Effector CD4-positive, alpha-beta T cell (primary cell): ENCODE data around the gene RYR1.

Experiments
- DNase-seq: peaks from one replicate; pipeline ENCODE4 v3.0.0-alpha.2; 2020

RYR1 gene

DNA sequence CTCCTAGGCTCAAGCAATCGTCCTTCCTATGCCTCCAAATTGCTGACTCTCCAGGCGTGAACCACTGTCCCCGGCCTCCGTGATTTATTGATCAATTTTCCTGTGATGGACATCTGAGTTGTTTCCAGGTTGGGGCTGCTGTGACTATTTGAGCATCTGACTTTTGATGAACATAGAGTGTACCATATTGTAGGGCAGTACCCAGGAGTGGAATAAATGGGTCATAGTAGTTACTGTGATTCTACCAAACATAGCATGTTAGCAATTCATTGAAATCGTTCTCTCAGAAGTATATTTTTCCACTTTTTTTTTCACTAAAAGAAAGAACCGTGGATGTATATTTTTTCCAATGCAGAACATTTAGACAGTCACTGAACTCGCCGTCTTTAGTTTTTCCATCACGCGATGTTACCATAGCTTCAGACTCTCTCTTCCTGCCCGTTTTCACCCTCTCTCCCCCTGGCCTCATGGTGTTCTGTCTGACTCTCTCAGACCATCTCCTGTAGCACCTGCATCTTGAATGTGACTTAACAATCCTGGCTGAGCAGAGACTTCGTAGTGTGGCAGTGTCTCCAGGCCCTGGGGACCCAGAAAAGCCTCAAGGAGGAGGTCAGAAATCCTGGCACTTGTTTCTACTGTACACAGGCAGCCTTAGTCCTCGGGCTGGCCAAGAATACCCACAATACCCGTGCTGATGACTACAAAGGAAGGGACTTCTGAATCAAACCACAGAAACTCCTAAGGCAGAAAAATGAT is 4.3 kb upstream of the RYR1 start:
- no peak for DNase-seq

DNA sequence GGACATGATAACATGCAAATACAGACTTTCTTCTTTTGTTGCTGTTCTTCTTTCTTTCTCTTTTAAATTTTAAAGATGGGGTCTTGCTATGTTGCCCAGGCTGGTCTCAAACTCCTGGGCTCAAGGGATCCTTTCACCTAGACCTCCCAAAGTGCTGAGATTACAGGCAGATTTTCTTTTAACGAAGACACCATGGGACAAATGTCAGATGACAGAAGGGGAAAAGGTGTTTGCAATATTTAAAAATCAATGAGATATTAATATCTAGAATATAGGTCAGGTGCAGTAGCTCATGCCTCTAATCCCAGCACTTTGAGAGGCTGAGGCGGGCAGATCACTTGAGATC is 3.7 kb upstream of the RYR1 start:
- no peak for DNase-seq

DNA sequence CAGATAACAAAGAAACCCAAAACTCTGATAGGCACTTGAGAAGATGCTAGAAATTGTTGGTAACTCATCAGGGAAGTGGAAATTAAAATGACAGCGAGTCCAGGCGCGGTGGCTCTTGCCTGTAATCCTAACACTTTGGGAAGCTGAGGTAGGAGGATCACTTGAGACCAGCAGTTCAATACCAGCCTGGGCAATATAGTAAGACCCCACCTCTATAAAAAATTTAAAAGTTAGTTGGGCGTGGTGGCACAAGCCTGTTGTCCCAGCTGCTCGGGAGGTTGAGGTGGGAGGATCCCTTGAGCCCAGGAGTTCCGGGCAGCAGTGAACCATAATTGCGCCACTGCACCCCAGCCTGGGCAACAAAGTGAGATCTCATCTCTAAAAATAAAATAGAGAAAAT is 2.6 kb upstream of the RYR1 start:
- DNase-seq = no peak

DNA sequence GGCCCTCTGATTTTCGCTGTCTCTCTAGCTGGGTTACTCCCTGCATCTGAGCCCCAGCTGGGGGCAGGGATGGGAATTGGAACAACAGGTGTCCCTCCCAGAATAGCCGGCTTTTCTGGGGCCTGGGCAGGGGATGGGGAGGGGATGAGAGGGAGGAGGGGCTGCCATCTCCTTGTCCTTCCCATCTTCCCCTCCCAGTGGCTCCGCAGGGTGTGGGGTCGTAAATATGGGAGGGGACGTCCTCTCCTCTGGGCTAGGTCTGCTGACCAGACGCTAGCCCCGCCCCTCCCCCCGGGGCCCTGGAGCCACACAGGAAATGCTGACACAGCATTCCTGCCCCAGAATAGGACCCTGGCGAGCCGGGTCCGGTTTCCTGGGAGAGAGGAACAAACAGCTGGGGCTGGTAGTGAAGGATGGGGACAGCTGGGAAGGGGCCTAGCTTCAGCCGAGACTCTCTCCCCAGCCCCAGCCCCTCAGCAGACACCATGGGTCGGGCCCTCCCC is 1.1 kb downstream of the RYR1 start:
- DNase-seq = no peak

DNA sequence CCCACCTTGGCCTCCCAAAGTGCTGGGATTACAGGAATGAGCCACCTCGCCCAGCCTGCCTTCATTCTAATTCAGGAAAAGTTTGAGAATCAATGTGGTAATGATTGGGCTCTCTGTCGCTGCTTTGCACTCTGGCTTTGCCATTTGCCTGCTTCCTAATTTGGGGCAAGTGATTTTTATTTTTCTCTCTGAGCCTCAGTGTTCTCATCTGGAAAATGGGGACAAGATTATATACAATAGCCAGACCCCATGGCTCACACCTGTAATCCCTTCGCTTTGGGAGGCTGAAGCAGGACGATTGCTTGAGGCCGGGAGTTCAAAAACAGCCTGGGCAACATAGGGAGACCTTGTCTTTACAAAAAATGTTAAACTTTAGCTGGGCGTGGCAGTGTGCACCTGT is 3.8 kb downstream of the RYR1 start:
- DNase-seq = no peak

DNA sequence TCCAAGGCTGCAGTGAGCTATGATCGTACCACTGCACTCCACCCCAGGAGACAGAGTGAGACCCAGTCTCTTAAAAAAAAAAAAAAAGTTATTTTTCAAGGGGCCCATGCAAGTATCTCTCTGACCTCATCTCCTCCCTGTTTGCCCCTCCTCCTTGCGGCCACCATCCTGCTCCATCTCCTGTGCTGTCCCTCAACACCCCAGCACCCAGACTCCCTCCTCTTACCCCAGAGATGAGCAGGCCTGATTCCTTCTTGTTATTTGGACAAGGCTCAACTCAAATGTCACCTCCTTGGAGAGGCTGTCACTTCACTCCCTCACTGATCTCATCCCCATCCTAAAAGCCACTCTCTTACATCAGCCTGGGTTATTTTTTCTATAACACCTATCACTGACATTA is 4.4 kb downstream of the RYR1 start:
- DNase-seq = no peak

DNA sequence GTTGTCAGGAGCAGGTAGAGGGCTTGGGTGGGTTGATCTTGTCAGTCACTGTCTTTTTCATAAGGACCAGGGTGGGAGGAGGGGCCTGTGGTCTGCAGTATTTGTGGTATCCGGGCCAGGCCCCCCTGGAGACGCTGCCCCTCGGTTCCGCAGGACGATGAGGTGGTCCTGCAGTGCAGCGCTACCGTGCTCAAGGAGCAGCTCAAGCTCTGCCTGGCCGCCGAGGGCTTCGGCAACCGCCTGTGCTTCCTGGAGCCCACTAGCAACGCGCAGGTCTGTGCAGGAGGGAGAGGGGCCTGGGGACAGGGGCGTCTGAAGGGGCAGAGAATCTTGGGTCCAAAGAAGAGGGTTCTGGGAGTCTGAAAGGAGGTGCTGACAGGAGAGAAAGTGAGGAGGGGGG is 7.1 kb downstream of the RYR1 start:
- DNase-seq = no peak

DNA sequence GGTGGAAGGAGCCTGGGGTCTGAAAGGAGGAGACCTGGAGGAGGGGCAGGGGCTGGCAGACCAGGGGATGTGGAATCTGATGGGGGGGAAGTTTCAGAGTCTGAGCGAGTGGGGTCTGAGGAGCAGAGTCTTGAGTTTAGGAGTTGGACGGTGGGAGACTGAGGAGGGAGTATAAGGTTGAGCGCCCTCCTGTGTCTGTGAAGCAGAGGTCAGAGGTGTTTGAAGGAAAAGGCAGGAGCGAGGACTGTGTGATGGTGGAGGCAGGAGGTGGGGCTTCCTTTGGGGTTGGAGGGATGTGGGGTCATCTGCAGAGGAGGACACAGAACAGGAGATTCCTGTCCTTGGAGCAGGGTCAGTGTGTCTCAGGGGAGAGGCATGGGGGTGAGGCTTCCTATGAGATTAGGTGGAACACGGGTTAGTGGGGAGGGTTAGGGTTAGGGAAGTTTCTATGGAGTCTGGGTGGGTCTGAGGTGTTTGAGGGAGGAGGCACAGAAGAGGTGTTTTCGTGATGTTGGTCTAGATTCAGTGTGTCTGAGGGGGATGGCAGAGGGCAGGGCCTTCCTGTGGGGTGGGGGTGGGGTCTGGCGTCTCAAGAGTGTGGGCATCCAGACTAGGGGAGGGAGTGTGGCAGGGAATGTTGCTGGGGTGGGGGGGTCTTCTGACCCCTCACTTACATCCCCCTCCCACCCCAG is 8.3 kb downstream of the RYR1 start:
- DNase-seq = no peak

DNA sequence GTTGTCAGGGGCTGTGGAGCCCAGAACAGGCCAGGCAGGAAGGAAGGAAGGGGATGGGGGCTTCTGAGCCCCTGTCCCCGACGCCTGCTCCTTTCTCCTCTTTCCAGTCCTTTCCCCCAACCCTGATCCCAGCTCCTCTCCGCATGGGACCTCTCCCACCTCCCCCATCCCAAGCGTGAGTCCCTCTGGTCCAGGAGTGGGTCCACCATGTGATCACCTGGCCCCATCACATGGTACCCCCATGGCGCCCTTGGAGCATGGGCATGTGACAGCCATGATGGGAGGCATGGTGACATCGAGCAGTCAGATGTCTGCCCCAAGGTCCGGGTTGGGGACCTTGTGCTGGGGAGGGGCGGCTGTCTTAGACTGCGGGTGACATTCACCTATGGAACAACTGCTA is 9.2 kb downstream of the RYR1 start:
- DNase-seq = no peak

DNA sequence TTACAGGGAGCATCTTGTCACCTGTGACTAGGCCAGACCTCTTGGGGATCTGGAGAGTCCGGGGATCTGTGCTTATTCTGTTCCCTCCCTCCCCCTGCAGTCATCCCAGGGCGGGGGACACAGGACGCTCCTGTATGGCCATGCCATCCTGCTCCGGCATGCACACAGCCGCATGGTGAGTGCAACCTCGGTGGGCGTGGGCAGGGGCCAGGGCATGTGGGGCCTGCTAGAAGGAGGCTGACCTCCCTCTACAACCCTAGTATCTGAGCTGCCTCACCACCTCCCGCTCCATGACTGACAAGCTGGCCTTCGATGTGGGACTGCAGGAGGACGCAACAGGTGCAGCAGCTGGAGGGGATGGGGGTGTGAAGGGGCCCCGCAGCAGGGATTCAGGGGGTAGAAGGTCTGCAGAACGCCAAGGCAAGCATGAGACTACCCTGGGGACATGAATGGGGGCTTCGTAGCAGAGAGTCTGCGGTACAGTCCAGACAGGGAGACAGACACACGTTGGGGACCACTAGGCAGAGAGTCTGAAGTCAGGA is 10.0 kb downstream of the RYR1 start:
- DNase-seq = no peak

DNA sequence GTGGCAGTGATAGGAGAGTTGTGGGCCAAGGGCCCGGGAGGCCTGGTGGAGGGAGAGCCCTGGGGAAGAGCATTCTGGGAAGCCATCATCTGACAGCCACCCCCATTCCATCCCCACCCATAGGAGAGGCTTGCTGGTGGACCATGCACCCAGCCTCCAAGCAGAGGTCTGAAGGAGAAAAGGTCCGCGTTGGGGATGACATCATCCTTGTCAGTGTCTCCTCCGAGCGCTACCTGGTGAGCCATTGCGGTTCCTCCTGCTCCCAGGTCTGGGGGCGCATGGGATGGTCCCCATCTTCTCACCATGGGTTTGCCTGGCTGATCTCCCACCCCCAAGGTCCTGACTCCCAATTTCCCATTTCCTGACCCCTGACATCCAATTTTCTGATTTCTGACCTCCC is 10.5 kb downstream of the RYR1 start:
- DNase-seq = no peak

DNA sequence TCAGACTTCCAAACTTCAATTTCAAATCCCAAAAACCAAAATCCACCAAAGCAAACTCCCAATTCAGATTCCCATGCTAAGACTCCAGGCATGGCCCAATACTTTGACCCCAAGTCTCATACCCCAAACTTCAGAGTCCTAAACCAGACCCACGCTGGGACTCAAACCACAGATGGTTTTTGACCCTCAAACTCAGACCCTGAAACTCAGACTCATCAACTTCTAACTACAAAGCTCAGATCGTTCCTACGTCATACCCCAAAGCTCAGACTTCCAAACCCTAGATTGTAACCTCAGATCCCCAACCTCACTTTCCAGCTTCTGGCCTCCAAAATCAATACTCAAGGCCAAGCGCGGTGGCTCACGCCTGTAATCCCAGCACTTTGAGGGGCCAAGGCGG is 11.9 kb downstream of the RYR1 start:
- DNase-seq = no peak

DNA sequence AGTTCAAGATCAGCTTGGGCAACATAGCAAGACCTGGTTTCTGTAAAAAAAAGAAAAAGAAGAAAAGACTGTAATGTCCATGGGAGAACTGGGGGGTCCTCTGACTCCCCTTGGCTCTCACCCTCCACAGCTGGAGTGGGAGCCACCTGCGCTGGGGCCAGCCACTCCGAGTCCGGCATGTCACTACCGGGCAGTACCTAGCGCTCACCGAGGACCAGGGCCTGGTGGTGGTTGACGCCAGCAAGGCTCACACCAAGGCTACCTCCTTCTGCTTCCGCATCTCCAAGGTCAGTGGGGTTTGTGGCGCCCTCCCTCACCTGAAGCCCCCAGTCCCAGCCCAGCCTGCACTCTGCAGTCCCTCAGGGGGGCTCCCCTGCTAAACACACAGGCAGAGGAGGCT is 14.7 kb downstream of the RYR1 start:
- no peak for DNase-seq

DNA sequence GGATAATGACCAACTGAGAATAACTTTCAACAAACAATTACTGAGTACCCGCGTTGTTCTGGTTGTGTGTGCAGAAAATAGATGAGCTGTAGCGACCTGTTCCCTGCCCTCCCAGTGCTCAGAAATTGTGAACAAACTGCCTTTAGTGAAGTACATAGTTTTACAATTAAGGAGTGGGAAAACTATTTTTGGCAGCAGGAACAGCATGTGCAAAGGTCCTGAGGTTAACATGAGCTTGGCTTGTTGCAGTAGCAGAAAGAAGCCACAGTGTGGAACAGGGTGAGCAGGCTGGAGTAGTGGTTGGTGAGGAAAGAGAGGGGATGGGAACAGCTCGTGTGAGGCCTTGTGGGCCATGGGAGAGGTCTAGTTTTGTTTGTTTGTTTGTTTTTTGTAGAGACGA is 16.0 kb downstream of the RYR1 start:
- DNase-seq = no peak

DNA sequence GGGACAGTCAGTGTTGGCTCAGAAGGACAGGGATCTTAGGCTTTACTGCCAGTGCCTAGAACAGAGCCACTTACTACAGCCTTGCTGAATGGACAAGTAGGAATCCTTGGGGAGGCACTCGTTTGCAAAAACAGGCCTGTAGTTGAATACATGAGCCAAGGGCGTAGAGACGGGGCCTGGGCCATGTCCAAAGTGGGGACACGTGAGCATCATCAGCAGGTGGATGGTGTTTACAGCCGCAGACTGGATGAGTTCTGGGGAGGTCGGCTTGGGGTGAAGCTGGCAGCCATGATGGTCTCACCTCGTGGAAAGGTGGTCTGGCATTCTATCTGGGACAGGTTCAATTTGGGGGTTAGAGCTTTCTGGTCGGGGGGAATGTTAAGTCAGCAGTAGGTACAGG is 17.5 kb downstream of the RYR1 start:
- DNase-seq = no peak

DNA sequence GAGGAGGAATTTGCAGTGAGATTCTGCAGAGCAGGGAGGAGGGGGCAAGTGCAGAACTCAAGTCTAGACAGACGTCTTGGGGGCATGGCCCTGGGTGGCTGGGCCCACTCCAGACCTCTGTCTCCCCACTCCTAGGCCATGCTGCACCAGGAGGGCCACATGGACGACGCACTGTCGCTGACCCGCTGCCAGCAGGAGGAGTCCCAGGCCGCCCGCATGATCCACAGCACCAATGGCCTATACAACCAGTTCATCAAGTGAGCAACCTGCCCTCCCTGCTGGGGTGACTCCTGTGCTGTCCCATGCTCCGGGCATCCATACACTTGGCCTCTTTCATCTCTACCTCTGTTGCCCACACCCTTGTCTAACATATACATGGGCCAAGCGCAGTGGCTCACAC is 18.1 kb downstream of the RYR1 start:
- no peak for DNase-seq

DNA sequence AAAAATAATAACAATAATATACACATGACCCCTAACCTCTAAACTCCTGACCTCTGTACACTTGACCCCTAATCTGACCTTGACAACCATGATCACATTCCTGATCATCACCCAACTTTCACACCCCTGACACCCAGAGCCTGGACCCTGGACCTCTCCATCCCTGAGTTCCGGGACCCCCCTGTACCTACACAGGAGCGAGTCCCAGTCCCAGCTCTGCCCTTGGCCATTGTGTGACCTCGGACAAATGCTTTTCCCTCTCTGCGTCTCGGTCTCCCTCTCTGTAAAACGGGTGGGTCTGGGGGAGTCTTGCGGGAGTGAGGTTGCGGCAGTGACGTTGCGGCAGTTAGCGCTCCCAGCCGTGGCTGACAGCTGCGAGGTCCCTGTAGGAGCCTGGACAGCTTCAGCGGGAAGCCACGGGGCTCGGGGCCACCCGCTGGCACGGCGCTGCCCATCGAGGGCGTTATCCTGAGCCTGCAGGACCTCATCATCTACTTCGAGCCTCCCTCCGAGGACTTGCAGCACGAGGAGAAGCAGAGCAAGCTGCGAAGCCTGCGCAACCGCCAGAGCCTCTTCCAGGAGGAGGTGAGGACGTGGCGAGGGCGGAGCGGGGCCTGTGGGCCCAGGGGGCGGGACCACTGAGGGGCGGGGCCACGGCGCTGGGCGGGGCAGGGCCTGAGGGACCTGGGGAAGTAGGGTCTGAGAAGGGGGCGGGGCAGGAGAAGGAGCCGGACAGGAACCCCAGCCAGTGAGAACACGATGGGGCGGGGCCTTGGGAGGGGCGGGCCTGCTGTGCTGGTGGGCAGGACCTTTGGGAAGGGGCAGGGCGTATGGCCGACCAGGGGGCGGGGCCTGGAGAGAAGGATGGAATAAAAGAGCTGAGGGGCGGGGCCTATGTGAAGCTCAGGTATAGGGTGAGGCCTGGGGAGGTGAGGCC is 19.2 kb downstream of the RYR1 start:
- no peak for DNase-seq

DNA sequence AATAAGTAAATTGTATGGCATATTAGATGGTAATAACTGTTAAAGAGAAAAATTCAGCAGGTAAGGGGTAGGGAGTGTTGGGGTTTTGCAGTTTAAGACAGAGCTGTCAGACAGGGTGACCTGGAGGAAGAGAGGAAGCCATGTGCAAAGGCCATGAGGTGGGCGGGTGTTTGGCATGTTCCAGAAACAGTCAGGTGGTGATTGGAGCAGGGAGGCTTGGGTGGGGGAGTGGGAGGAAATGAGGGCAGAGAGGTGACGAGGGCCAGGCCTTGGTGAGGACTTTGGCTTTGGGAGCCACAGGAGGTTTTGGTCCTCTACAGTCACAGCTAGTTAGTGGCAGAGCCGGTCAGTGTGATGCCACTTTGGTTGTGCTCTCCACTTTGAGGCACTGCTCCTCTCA is 20.1 kb downstream of the RYR1 start:
- no peak for DNase-seq

DNA sequence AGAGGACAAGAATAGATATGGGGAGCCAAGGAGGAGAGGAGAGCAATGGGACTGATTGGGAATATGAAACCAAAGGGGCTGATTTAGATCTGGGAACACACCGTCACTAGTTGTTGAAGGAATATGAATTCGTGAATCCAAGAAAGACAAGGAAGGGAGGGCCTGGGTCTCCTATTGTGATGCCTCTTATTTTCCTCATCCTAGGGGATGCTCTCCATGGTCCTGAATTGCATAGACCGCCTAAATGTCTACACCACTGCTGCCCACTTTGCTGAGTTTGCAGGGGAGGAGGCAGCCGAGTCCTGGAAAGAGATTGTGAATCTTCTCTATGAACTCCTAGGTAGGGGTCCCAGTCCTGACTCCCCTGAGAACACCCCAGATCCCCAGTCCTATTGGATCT is 21.5 kb downstream of the RYR1 start:
- no peak for DNase-seq

DNA sequence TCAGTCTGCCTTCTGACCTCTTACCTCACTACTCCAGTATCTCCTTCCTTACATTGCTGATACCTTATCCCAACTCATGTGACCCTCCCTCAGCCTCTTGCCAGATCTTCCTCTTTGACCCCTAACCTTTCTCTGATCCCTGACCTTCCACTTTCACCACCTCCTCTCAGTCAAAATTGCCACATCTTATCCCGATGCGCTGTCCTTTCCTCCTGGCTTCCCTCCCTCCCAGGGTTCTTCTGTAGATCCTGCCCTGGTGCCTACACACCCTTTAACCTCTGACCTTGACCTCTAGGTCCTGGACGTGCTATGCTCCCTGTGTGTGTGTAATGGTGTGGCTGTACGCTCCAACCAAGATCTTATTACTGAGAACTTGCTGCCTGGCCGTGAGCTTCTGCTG is 23.7 kb downstream of the RYR1 start:
- no peak for DNase-seq

DNA sequence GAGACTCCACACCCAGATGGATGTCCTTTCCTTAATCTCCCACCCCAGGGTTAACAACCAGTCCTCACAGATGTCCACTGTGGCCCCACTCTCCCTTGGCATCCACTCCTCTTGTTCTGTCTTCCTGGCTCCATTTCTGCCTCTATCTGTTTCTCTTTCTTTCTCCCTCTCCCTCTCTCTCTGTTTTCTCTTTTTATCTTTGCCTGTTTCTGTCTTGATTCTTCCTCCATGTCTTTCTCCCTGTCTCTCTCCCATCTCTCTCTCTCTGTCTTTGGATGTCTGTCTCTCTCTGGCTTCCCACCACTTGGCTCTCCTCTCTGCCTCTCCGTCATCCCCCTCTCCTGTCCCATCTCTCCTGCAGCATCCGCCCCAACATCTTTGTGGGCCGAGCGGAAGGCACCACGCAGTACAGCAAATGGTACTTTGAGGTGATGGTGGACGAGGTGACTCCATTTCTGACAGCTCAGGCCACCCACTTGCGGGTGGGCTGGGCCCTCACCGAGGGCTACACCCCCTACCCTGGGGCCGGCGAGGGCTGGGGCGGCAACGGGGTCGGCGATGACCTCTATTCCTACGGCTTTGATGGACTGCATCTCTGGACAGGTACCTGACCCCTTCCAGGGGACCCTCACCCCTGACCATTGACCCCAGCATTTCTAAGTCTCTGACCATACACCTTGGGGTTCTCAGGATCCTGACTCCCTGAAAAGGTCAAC is 24.4 kb downstream of the RYR1 start:
- DNase-seq = no peak

DNA sequence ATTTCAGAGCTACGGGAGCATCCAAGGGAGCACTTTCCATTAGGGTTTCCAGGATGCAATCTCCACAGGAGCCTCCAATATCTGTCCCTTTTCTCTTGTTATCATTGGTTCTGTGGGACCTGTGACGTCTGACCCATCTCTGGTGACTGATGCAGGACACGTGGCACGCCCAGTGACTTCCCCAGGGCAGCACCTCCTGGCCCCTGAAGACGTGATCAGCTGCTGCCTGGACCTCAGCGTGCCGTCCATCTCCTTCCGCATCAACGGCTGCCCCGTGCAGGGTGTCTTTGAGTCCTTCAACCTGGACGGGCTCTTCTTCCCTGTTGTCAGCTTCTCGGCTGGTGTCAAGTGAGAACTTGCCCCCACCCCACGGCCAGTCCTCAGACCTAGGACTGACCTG is 25.5 kb downstream of the RYR1 start:
- no peak for DNase-seq

DNA sequence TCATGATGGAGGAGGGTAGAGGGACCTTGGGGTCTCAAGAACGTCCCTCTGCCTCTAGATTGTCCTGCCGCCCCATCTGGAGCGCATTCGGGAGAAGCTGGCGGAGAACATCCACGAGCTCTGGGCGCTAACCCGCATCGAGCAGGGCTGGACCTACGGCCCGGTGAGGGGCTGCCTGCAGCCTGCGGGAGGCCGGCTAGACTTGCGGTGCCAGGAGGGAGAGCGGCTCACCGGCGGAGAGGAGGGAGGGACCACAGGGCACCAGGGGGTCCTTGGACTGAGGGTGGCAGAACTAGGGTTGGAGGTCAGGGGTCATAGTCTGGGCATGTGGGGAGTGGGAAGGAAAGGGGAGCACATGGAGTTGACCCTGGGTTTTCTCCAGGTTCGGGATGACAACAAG is 29.9 kb downstream of the RYR1 start:
- DNase-seq = no peak
